Upper lobe of left lung (tissue), 6 donors: ENCODE measurements around the gene NSL1. TPM values are rescaled to one million over a fixed set of nuclear protein-coding genes. Genes with fewer than 3 reads are reported as not detected.
"Not testable (repeated sequence)": the region's sequence is repeated elsewhere in the genome, so short reads cannot be mapped to it uniquely, and the experiment has no call there.

Experiments
- ATAC-seq, 2 donors: fragments of 200-7000 bp; cut with Tn5 transposase; one replicate each; pipeline ENCODE4 v1.9.1; 2022; ENCODE audit warnings: mild to moderate bottlenecking in 2 of 2, moderate library complexity in 2 of 2; ENCODE audit not compliant: low FRiP score in 2 of 2
- DNase-seq, 2 donors: peaks; one replicate each; pipeline ENCODE4 v3.0.0-alpha.2; 2019 to 2020
- H3K27ac ChIP-seq, 4 donors: fragments of 200-600 bp; sonication (generic); one replicate each; pipeline ENCODE4 v1.5.1; 2016 to 2019
- H3K27me3 ChIP-seq, 4 donors: fragments of 200-600 bp; sonication (generic); one replicate each; pipeline ENCODE4 v1.5.1; 2017 to 2019
- H3K36me3 ChIP-seq, 4 donors: fragments of 200-600 bp; sonication (generic); one replicate each; pipeline ENCODE4 v1.5.1; 2016 to 2019
- H3K4me1 ChIP-seq, 4 donors: fragments of 200-600 bp; sonication (generic); one replicate each; pipeline ENCODE4 v1.5.1; 2018 to 2019
- H3K4me3 ChIP-seq, 4 donors: fragments of 200-600 bp; sonication (generic); one replicate each; pipeline ENCODE4 v1.5.1; 2017 to 2019; ENCODE audit warnings: mild to moderate bottlenecking in 2 of 4, moderate library complexity in 1 of 4
- H3K9me3 ChIP-seq, 4 donors: fragments of 200-600 bp; sonication (generic); one replicate each; pipeline ENCODE4 v1.5.1; 2018 to 2019
- EP300 ChIP-seq, 4 donors: sonication (generic); formaldehyde crosslinking; IDR thresholded peaks; one replicate each; pipeline ENCODE4 v1.5.1; 2017; ENCODE audit warnings: antibody characterized with exemption in 4 of 4, control low read depth in 2 of 4
- POLR2A ChIP-seq, 4 donors: fragments of 450-650 bp; IDR thresholded peaks; one replicate each; pipeline ENCODE4 v1.5.1; 2016 to 2017; ENCODE audit warnings: antibody characterized with exemption in 4 of 4, mild to moderate bottlenecking in 2 of 4
- POLR2AphosphoS5 ChIP-seq, 2 donors: sonication (generic); formaldehyde crosslinking; IDR thresholded peaks; one replicate each; pipeline ENCODE4 v1.5.1; 2017; ENCODE audit warnings: antibody characterized with exemption in 2 of 2
- WGBS, 2 donors: methylation state at CpG; one replicate each; pipeline ENCODE4 v1.1.5; 2017 to 2018; 5-methylcytosine and 5-hydroxymethylcytosine counted together
- total RNA-seq, 6 donors: library from RNA; depleted of rRNA in 4 of 6; stranded (reverse); fragments of >200 nt in 4 of 6; gene quantifications; one replicate each; pipeline versions ENCODE4 v1.1.0 to v1.2.1, GENCODE V29; 2016 to 2021
- TF ChIP-seq, protein P1 (sequence below), 6 experiments: fragments of 450-650 bp in 4 of 6; fragments of 200-600 bp in 2 of 6; sonication (generic) in 2 of 6; IDR thresholded peaks; one replicate each; pipeline ENCODE4 v1.5.1; 2016 to 2019; ENCODE audit warnings: antibody characterized with exemption in 6 of 6
- donor health status: DM: no; HTN: no; CAD: no; lungs with moderate emphysema.
- donor health status: DM: no; HTN: yes; CAD: no; lungs with severe emphysema.

The NSL1 gene
- total RNA-seq, 6 donors from 2014 or later: 26.5 to 44.5 (median 34.1) TPM

DNA sequence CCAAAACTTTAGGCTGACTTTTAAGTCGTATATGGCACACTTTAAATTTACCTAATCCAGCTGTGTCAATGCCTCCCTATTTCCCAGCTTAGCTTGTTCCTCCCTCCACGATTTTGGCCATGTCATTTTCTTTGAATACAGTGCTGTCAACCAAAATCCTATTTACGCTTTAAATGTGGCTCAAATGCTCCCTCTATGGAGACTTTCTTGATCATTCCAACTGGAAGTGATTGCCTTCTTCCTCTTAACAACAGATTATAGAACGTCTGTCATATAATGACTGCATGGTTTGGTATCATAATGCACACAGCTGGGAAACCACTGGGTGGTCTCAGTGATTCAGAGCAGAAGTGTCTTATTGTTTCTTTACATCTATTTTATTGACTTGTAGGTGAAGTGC, 73.1 kb downstream of the NSL1 start:
- 26 to 28% methylated on average over 4 of the region's 4 CpGs for whole genome bisulfite sequencing, 2 donors
- Histone ChIP-seq H3K36me3 (no peaks in the 10 kb centered on the region), H3K27ac (no peak overlapping the region), H3K27me3 (no peaks in the 10 kb centered on the region), H3K4me1 (peaks cover 0 to 9% (median 0%) of the 10 kb centered on the region in 4 donors), H3K9me3 (no peaks in the 10 kb centered on the region), H3K4me3 (no peak overlapping the region)
- ATAC-seq: no peak
- TF ChIP-seq, protein P1, sequence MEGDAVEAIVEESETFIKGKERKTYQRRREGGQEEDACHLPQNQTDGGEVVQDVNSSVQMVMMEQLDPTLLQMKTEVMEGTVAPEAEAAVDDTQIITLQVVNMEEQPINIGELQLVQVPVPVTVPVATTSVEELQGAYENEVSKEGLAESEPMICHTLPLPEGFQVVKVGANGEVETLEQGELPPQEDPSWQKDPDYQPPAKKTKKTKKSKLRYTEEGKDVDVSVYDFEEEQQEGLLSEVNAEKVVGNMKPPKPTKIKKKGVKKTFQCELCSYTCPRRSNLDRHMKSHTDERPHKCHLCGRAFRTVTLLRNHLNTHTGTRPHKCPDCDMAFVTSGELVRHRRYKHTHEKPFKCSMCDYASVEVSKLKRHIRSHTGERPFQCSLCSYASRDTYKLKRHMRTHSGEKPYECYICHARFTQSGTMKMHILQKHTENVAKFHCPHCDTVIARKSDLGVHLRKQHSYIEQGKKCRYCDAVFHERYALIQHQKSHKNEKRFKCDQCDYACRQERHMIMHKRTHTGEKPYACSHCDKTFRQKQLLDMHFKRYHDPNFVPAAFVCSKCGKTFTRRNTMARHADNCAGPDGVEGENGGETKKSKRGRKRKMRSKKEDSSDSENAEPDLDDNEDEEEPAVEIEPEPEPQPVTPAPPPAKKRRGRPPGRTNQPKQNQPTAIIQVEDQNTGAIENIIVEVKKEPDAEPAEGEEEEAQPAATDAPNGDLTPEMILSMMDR (IDR thresholded peaks at IDR 0.05): no peak
- TF ChIP-seq EP300 (IDR thresholded peaks at IDR 0.05) (no peak), POLR2AphosphoS5 (IDR thresholded peaks at IDR 0.05) (no peak), POLR2A (IDR thresholded peaks at IDR 0.05) (no peak)
- DNase-seq: no peak

GRCh38 chr1:212716161-212716560, 75.4 kb downstream of the NSL1 start:
- Histone ChIP-seq H3K27me3 (no peaks in the 10 kb centered on the region), H3K4me1 (no peaks in the 10 kb centered on the region), H3K27ac (no peak overlapping the region), H3K4me3 (no peak overlapping the region), H3K36me3 (no peaks in the 10 kb centered on the region), H3K9me3 (no peaks in the 10 kb centered on the region)
- TF ChIP-seq POLR2AphosphoS5 (IDR thresholded peaks at IDR 0.05): no peak
- TF ChIP-seq POLR2A (IDR thresholded peaks at IDR 0.05): no peak
- TF ChIP-seq EP300 (IDR thresholded peaks at IDR 0.05): no peak
- TF ChIP-seq, protein P1 (IDR thresholded peaks at IDR 0.05): no peak
- DNase-seq (no peak), ATAC-seq (no peak)
- WGBS, 2 donors: 42 to 45% methylated on average over 1 of the region's 1 CpG

DNA sequence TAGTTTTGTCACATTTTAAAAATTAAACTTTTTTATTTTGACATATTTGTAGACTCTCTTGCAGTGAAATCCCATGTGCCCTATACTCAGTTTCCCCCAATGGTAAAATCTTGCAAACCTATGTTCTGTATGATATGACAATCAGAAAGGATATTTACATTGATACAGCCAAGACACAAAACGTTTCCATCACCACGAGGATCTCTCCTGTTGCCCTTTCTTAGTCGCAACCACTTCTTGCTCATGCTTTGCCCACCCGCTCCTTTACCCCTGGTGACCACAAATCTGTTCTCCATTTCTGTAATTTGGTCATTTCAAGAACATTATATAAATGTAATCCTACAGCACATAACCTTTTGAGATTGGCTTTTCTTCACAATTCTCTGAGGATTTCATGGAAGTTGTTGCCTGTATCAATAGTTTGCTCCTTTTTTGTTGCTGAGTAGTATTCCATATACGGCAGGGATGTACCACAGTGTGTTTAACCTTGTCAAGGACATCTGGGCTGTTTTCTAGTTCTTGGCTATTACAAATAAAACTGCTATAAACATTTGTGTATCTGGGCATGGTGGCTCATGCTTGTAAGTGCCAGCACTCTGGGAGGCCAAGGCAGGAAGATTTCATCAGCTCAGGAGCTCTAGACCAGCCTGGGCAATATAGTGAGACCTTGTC, 78.0 kb downstream of the NSL1 start:
- TF ChIP-seq EP300 (IDR thresholded peaks at IDR 0.05) (no peak), POLR2AphosphoS5 (IDR thresholded peaks at IDR 0.05) (no peak), POLR2A (IDR thresholded peaks at IDR 0.05) (no peak)
- TF ChIP-seq, protein P1 (IDR thresholded peaks at IDR 0.05): no peak
- Histone ChIP-seq H3K27me3 (no peaks in the 10 kb centered on the region), H3K4me1 (no peaks in the 10 kb centered on the region), H3K4me3 (no peak overlapping the region), H3K36me3 (no peaks in the 10 kb centered on the region), H3K9me3 (no peaks in the 10 kb centered on the region), H3K27ac (no peak overlapping the region)
- DNase-seq (no peak), ATAC-seq (no peak)
- WGBS, 2 donors: 78 to 83% methylated on average over 5 of the region's 5 CpGs

DNA sequence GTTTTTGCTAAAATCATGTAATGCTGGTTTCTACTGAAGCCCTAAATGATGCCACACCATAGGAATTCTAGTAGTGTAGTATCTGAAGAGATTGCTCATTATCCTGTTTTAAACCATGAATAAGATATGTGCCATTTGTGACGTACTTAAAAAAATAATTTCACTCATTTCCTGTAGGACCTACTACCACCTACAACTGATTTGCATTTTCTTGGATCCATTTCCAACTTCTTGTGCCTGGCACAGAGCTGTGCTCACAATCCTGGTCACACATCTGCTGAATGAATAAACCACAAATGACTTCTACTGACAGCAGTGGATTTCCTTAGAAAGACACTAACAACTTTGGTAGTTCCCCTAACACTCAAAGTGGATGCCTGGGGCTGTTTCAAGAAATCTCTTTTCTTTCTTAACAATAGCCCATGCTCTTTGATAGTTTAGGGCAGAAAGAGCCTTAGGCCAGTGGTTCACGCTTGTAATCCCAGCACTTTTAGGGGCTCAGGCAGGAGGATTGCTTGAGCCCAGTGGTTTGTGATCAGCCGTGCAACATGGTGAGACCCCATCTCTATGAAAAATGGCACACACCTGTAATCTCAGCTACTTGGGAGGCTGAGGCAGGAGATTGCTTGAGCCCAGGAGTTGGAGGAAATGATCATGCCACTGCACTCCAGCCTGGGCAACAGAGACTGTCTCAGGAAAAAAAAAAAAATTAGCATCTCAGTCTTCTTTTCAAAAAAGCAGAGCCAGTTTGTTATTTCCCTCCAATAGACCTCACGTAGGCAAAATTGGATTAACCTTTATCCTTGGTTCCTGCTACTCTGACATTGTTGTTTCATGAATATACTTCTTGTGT, 78.9 kb downstream of the NSL1 start:
- Histone ChIP-seq H3K27me3 (no peaks in the 10 kb centered on the region), H3K9me3 (no peaks in the 10 kb centered on the region), H3K27ac (no peak overlapping the region), H3K36me3 (no peaks in the 10 kb centered on the region), H3K4me1 (no peaks in the 10 kb centered on the region), H3K4me3 (no peak overlapping the region)
- TF ChIP-seq EP300 (IDR thresholded peaks at IDR 0.05) (no peak), POLR2A (IDR thresholded peaks at IDR 0.05) (no peak), POLR2AphosphoS5 (IDR thresholded peaks at IDR 0.05) (no peak)
- TF ChIP-seq, protein P1 (IDR thresholded peaks at IDR 0.05): no peak
- WGBS, 2 donors: 79 to 80% methylated on average over 4 of the region's 4 CpGs
- no peak for ATAC-seq
- no peak for DNase-seq

- ATAC-seq, H3K36me3 ChIP-seq, H3K9me3 ChIP-seq, DNase-seq, H3K4me3 ChIP-seq, H3K4me1 ChIP-seq, H3K27me3 ChIP-seq, H3K27ac ChIP-seq: not testable (repeated sequence)
- 96 to 99% methylated on average over 8 of the region's 8 CpGs for WGBS, 2 donors
Observed at GRCh38 chr1:212711974-212712373, 79.6 kb downstream of the NSL1 start.
